Measurements from ENCODE around the gene IL32.

IL32 gene

DNA sequence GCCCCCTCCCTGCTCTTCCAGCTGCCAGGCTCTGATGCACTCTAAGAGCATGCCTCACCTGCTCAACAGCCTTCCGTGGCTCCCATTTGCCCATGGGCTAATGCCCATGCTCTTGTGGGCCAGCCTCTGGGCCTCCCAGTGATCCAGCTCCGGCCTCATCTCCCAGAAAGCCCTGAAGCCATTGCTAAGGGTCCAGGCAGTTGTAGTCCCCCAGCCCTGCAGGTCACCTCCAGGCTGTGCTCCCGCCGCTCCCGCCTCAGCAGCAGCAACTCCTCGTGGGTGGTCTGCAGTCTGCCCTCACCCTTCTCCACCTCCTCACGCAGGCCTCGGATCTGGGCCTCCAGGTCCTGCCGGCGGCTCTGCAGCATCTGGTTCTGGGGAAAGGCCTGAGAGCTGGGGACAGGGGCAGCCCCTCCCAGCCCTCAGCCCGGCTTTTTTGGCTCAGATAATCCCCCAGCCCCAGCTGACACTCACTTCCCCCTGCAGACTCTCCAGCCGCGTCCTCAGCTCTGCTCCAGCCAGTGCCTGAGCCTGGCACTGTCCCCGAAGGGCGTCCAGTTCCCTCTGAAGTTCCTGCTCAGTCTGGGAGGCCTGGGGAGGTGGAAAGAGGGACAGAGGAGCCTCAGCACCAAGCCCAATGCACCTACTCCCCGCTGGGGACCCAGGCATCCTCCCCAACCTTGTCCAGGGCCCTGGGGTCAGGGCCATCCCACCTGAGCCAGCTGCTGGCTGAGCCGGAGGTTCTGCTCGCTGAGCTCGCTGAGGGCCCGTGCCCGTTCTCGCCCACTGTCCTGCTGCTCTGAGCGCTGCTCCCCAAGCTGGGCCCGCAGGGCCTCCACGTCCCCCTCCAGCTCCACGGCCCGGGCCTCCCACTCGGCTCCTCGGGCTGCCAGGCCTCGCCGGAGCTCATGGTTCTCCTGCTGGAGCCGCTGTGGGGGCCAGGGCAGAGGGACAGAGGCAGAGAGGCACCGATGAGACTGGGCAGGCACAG lies 34.9 kb upstream of the IL32 start:
- Histone ChIP-seq H2BK5ac (ENCODE audit: low read depth, low read length, poor library complexity, severe bottlenecking) (no peak overlapping the region), H3K36me3 (ENCODE audit: control insufficient read depth in 1 of 2, insufficient read depth in 2 of 2, low read depth in 1 of 2, low read length in 2 of 2) (peaks cover 24 to 32% of the 10 kb centered on the region in 2 experiments), H3K9ac (ENCODE audit: low read length) (no peak overlapping the region), H3K9me3 (ENCODE audit: control insufficient read depth, low read length) (no peaks in the 10 kb centered on the region), H3K79me1 (replicated peaks; ENCODE audit: low read length, poor library complexity, severe bottlenecking) (peaks cover under 1% of the 10 kb centered on the region), H3K4me1 (ENCODE audit: control insufficient read depth, insufficient read depth, low read depth, low read length) (peaks cover 9% of the 10 kb centered on the region), H2BK12ac (ENCODE audit: low read length in 2 of 2) (no peak overlapping the region), H3K4me3 (ENCODE audit: insufficient read depth in 1 of 2, low read depth in 1 of 2, low read length in 2 of 2) (peak overlapping the region in 1 of 2 experiments; percentile 16), H4K91ac (ENCODE audit: low read length) (no peak overlapping the region), H3K4me2 (ENCODE audit: low read length, poor library complexity, severe bottlenecking) (no peak overlapping the region), H3K27me3 (ENCODE audit: control insufficient read depth in 1 of 2, insufficient read depth in 1 of 2, low read length in 2 of 2) (peaks cover 33 to 58% of the 10 kb centered on the region in 2 experiments), H3K27ac (ENCODE audit: low read length, poor library complexity, severe bottlenecking) (no peak overlapping the region), H3K4ac (ENCODE audit: low read depth in 1 of 2, low read length in 2 of 2) (no peak overlapping the region), H4K8ac (ENCODE audit: low read length) (no peak overlapping the region), H3K18ac (ENCODE audit: low read depth in 1 of 2, low read length in 2 of 2) (no peak overlapping the region), H2AK5ac (ENCODE audit: low read length, severe bottlenecking) (peak overlapping the region; percentile 41), H2BK15ac (ENCODE audit: low read depth, poor library complexity, severe bottlenecking) (no peak overlapping the region), H2BK120ac (ENCODE audit: low read depth, low read length) (no peak overlapping the region), H3K23ac (ENCODE audit: low read length in 2 of 2) (no peak overlapping the region), H3K14ac (ENCODE audit: low read length in 2 of 2) (no peak overlapping the region), H2AFZ (ENCODE audit: low read depth, low read length) (no peak overlapping the region)
- no peak for DNase-seq
- WGBS, result 84% methylated on average over 32 of the region's 33 CpGs

GRCh38 chr16:3032624-3033023 lies 32.8 kb upstream of the IL32 start:
- Histone ChIP-seq H2BK15ac (ENCODE audit: low read depth, poor library complexity, severe bottlenecking) (no peak overlapping the region), H2AFZ (ENCODE audit: low read depth, low read length) (no peak overlapping the region), H3K14ac (ENCODE audit: low read length in 2 of 2) (no peak overlapping the region), H3K4me2 (ENCODE audit: low read length, poor library complexity, severe bottlenecking) (no peak overlapping the region), H3K79me1 (replicated peaks; ENCODE audit: low read length, poor library complexity, severe bottlenecking) (no peaks in the 10 kb centered on the region), H3K27ac (ENCODE audit: low read length, poor library complexity, severe bottlenecking) (no peak overlapping the region), H3K9me3 (ENCODE audit: control insufficient read depth, low read length) (no peaks in the 10 kb centered on the region), H2AK5ac (ENCODE audit: low read length, severe bottlenecking) (no peak overlapping the region), H4K8ac (ENCODE audit: low read length) (no peak overlapping the region), H3K4me3 (ENCODE audit: insufficient read depth in 1 of 2, low read depth in 1 of 2, low read length in 2 of 2) (no peak overlapping the region), H3K4me1 (ENCODE audit: control insufficient read depth, insufficient read depth, low read depth, low read length) (peaks cover 14% of the 10 kb centered on the region), H3K9ac (ENCODE audit: low read length) (no peak overlapping the region), H2BK12ac (ENCODE audit: low read length in 2 of 2) (no peak overlapping the region), H3K18ac (ENCODE audit: low read depth in 1 of 2, low read length in 2 of 2) (no peak overlapping the region), H4K91ac (ENCODE audit: low read length) (no peak overlapping the region), H3K4ac (ENCODE audit: low read depth in 1 of 2, low read length in 2 of 2) (no peak overlapping the region), H2BK120ac (ENCODE audit: low read depth, low read length) (no peak overlapping the region), H3K36me3 (ENCODE audit: control insufficient read depth in 1 of 2, insufficient read depth in 2 of 2, low read depth in 1 of 2, low read length in 2 of 2) (peaks cover 3 to 13% of the 10 kb centered on the region in 2 experiments), H3K27me3 (ENCODE audit: control insufficient read depth in 1 of 2, insufficient read depth in 1 of 2, low read length in 2 of 2) (peaks cover 52 to 76% of the 10 kb centered on the region in 2 experiments), H2BK5ac (ENCODE audit: low read depth, low read length, poor library complexity, severe bottlenecking) (no peak overlapping the region), H3K23ac (ENCODE audit: low read length in 2 of 2) (no peak overlapping the region)
- no peak for DNase-seq
- 72% methylated on average over 7 of the region's 7 CpGs for WGBS

GRCh38 chr16:3035289-3035971 lies 30.0 kb upstream of the IL32 start:
- H2BK15ac ChIP-seq (ENCODE audit: low read depth, poor library complexity, severe bottlenecking), result no peak overlapping the region
- no peak overlapping the region for H3K27ac ChIP-seq (ENCODE audit: low read length, poor library complexity, severe bottlenecking)
- H4K91ac ChIP-seq (ENCODE audit: low read length), result no peak overlapping the region
- WGBS, result 53% methylated on average over 19 of the region's 19 CpGs
- H2BK5ac ChIP-seq (ENCODE audit: low read depth, low read length, poor library complexity, severe bottlenecking), result no peak overlapping the region
- H3K4me3 ChIP-seq (ENCODE audit: insufficient read depth in 1 of 2, low read depth in 1 of 2, low read length in 2 of 2), result no peak overlapping the region
- no peaks in the 10 kb centered on the region for H3K36me3 ChIP-seq (ENCODE audit: control insufficient read depth in 1 of 2, insufficient read depth in 2 of 2, low read depth in 1 of 2, low read length in 2 of 2)
- no peaks in the 10 kb centered on the region for H3K9me3 ChIP-seq (ENCODE audit: control insufficient read depth, low read length)
- H3K23ac ChIP-seq (ENCODE audit: low read length in 2 of 2), result no peak overlapping the region
- H3K27me3 ChIP-seq (ENCODE audit: control insufficient read depth in 1 of 2, insufficient read depth in 1 of 2, low read length in 2 of 2), result peaks cover 69 to 83% of the 10 kb centered on the region in 2 experiments
- no peak overlapping the region for H2BK120ac ChIP-seq (ENCODE audit: low read depth, low read length)
- H3K4ac ChIP-seq (ENCODE audit: low read depth in 1 of 2, low read length in 2 of 2), result no peak overlapping the region
- H3K9ac ChIP-seq (ENCODE audit: low read length), result no peak overlapping the region
- H2AFZ ChIP-seq (ENCODE audit: low read depth, low read length), result no peak overlapping the region
- no peak overlapping the region for H2BK12ac ChIP-seq (ENCODE audit: low read length in 2 of 2)
- no peak overlapping the region for H2AK5ac ChIP-seq (ENCODE audit: low read length, severe bottlenecking)
- H3K4me1 ChIP-seq (ENCODE audit: control insufficient read depth, insufficient read depth, low read depth, low read length), result peaks cover 4% of the 10 kb centered on the region
- no peak overlapping the region for H3K14ac ChIP-seq (ENCODE audit: low read length in 2 of 2)
- no peak overlapping the region for H3K18ac ChIP-seq (ENCODE audit: low read depth in 1 of 2, low read length in 2 of 2)
- H4K8ac ChIP-seq (ENCODE audit: low read length), result no peak overlapping the region
- no peak overlapping the region for H3K4me2 ChIP-seq (ENCODE audit: low read length, poor library complexity, severe bottlenecking)
- no peaks in the 10 kb centered on the region for H3K79me1 ChIP-seq (replicated peaks; ENCODE audit: low read length, poor library complexity, severe bottlenecking)
- no peak for DNase-seq
